HG02973 (cell line): ENCODE data around the gene GLIS1.
A peak's percentile ranks its signal among the peaks of the same experiment; 100 is the strongest.
"Not testable (repeated sequence)": the region's sequence is repeated elsewhere in the genome, so short reads cannot be mapped to it uniquely, and the experiment has no call there.

Source experiments
- ATAC-seq: cut with Tn5 transposase; IDR thresholded peaks from one replicate; pipeline ENCODE4 v1.9.1; 2021; ENCODE audit warnings: moderate library complexity; ENCODE audit not compliant: unreplicated experiment

GLIS1 gene

GRCh38 chr1:53739109-53739681 is at the start of gene GLIS1:
GLIS1 (minus strand) TSS chr1:53739164; CDS start chr1:53738064, 1,100 bp downstream.
- peak; percentile 89 for ATAC-seq

- no peak for ATAC-seq
Measured at GRCh38 chr1:53787655-53788054, 48.7 kb upstream of the GLIS1 start.

GRCh38 chr1:53783056-53783455 is 44.1 kb upstream of the GLIS1 start:
- ATAC-seq = no peak

GRCh38 chr1:53781654-53782053 is 42.7 kb upstream of the GLIS1 start:
- no peak for ATAC-seq

GRCh38 chr1:53777272-53777671 is 38.3 kb upstream of the GLIS1 start:
- ATAC-seq = no peak

GRCh38 chr1:53771648-53772047 is 32.7 kb upstream of the GLIS1 start:
- no peak for ATAC-seq

- no peak for ATAC-seq
Measured at GRCh38 chr1:53769780-53770179, 30.8 kb upstream of the GLIS1 start.

- ATAC-seq = no peak
Measured at GRCh38 chr1:53769184-53769583, 30.2 kb upstream of the GLIS1 start.

- ATAC-seq = no peak
Measured at GRCh38 chr1:53766831-53767405, 28.0 kb upstream of the GLIS1 start.

GRCh38 chr1:53766194-53766742 is 27.3 kb upstream of the GLIS1 start:
- ATAC-seq = no peak

- ATAC-seq = no peak
Measured at GRCh38 chr1:53765657-53766056, 26.7 kb upstream of the GLIS1 start.

GRCh38 chr1:53763911-53764310 is 24.9 kb upstream of the GLIS1 start:
- ATAC-seq = no peak

- no peak for ATAC-seq
Measured at GRCh38 chr1:53763461-53763860, 24.5 kb upstream of the GLIS1 start.

GRCh38 chr1:53760497-53760896 is 21.5 kb upstream of the GLIS1 start:
- ATAC-seq = not testable (repeated sequence)

- ATAC-seq = no peak
Measured at GRCh38 chr1:53755874-53756273, 16.9 kb upstream of the GLIS1 start.

- ATAC-seq = no peak
Measured at GRCh38 chr1:53754484-53755312, 15.7 kb upstream of the GLIS1 start.

- ATAC-seq = no peak
Measured at GRCh38 chr1:53752281-53752680, 13.3 kb upstream of the GLIS1 start.

- ATAC-seq = no peak
Measured at GRCh38 chr1:53747841-53748240, 8.9 kb upstream of the GLIS1 start.

GRCh38 chr1:53740621-53741105 is 1.7 kb upstream of the GLIS1 start:
- no peak for ATAC-seq

- ATAC-seq = peak; percentile 30
Measured at GRCh38 chr1:53738205-53739108, 507 bp downstream of the GLIS1 start.
